HG02970 (cell line): ENCODE data around the gene CABLES2.
"Not testable (repeated sequence)": the region's sequence is repeated elsewhere in the genome, so short reads cannot be mapped to it uniquely, and the experiment has no call there.

Experiments used
- ATAC-seq: cut with Tn5 transposase; IDR thresholded peaks from one replicate; pipeline ENCODE4 v1.9.1; 2021; ENCODE audit warnings: mild to moderate bottlenecking, moderate library complexity, moderate number of reproducible peaks; ENCODE audit not compliant: unreplicated experiment, low FRiP score

The CABLES2 gene

GRCh38 chr20:62374331-62375152, 32.5 kb downstream of the CABLES2 start:
- ATAC-seq = no peak

- not testable (repeated sequence) for ATAC-seq
Measured at GRCh38 chr20:62373631-62374179, 33.4 kb downstream of the CABLES2 start.

- ATAC-seq = no peak
Measured at GRCh38 chr20:62372042-62372993, 34.8 kb downstream of the CABLES2 start.

- no peak for ATAC-seq
Measured at GRCh38 chr20:62371588-62372041, 35.5 kb downstream of the CABLES2 start.

- no peak for ATAC-seq
Measured at GRCh38 chr20:62370807-62371587, 36.1 kb downstream of the CABLES2 start.

- no peak for ATAC-seq
Measured at GRCh38 chr20:62370115-62370806, 36.8 kb downstream of the CABLES2 start.

GRCh38 chr20:62369815-62370114, 37.3 kb downstream of the CABLES2 start:
- ATAC-seq = no peak

- ATAC-seq = no peak
Measured at GRCh38 chr20:62368976-62369814, 37.9 kb downstream of the CABLES2 start.

- no peak for ATAC-seq
Measured at GRCh38 chr20:62368392-62368975, 38.6 kb downstream of the CABLES2 start.

- no peak for ATAC-seq
Measured at GRCh38 chr20:62367633-62368391, 39.3 kb downstream of the CABLES2 start.

- no peak for ATAC-seq
Measured at GRCh38 chr20:62367136-62367632, 39.9 kb downstream of the CABLES2 start, which contains the start of gene LAMA5. LAMA5 (minus strand) TSS chr20:62367312; CDS start chr20:62367245, 67 bp downstream.

GRCh38 chr20:62366370-62367135, 40.5 kb downstream of the CABLES2 start:
- ATAC-seq = no peak

- no peak for ATAC-seq
Measured at GRCh38 chr20:62365814-62366369, 41.2 kb downstream of the CABLES2 start.

- no peak for ATAC-seq
Measured at GRCh38 chr20:62364911-62365736, 42.0 kb downstream of the CABLES2 start.
